Large intestine (tissue), 3 donors: ENCODE data around the gene PRSS3. TPM values are rescaled to one million over a fixed set of nuclear protein-coding genes. Genes with fewer than 3 reads are reported as not detected.
A peak's percentile ranks its signal among the peaks of the same experiment; 100 is the strongest.
"Not testable (repeated sequence)": the region's sequence is repeated elsewhere in the genome, so short reads cannot be mapped to it uniquely, and the experiment has no call there.

Experiments used
- DNase-seq, 2 donors: peaks; one replicate each; pipeline versions ENCODE4 v3.0.0 to v3.0.0-alpha.2; 2013
- H3K27ac ChIP-seq: one replicate; pipeline ENCODE4 v1.5.1; 2013; ENCODE audit warnings: low read length
- H3K27me3 ChIP-seq: 2 replicates; pipeline ENCODE4 v1.6.1; 2013; ENCODE audit warnings: low read length; ENCODE audit not compliant: control insufficient read depth, insufficient read depth
- H3K36me3 ChIP-seq: 2 replicates; pipeline ENCODE4 v1.6.1; 2013; ENCODE audit warnings: low read length; ENCODE audit not compliant: control insufficient read depth, insufficient read depth
- H3K4me1 ChIP-seq: one replicate; pipeline ENCODE4 v1.6.1; 2013; ENCODE audit warnings: low read length; ENCODE audit not compliant: control insufficient read depth, insufficient read depth
- H3K4me3 ChIP-seq: one replicate; pipeline ENCODE4 v1.5.1; 2013; ENCODE audit warnings: low read length
- H3K9me3 ChIP-seq: one replicate; pipeline ENCODE4 v1.6.1; 2013; ENCODE audit warnings: mild to moderate bottlenecking, low read depth, low read length, moderate library complexity; ENCODE audit not compliant: control insufficient read depth
- WGBS: methylation state at CpG from one replicate; pipeline ENCODE4 v1.1.5; 2013; ENCODE audit warnings: low lambda C conversion rate; ENCODE audit not compliant: insufficient coverage; 5-methylcytosine and 5-hydroxymethylcytosine counted together
- polyA plus RNA-seq: library from polyadenylated mRNA; unstranded; fragments of 120-200 nt; gene quantifications from one replicate; pipeline ENCODE4 v1.2.1, GENCODE V29; 2013

Gene PRSS3
- polyA plus RNA-seq, 1 donor, result 97.9 TPM

DNA sequence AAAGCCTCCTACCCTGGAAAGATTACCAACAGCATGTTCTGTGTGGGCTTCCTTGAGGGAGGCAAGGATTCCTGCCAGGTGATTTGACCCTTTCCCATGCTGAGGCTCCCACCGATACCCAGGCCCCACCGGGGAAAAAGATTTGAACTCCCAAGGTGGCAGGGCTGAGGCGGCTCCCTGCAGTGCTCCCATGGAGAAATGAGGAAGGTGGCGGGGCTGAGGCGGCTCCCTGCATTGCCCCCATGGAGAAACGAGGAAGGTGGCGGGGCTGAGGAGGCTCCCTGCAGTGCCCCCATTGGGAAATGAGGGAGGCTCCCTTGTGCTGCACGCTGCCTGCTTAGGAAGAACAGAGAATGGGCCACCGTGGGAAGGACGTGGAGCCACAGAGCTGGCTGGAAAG, 3.2 kb downstream of the PRSS3 start:
- H3K4me3 ChIP-seq, result no peak overlapping the region

DNA sequence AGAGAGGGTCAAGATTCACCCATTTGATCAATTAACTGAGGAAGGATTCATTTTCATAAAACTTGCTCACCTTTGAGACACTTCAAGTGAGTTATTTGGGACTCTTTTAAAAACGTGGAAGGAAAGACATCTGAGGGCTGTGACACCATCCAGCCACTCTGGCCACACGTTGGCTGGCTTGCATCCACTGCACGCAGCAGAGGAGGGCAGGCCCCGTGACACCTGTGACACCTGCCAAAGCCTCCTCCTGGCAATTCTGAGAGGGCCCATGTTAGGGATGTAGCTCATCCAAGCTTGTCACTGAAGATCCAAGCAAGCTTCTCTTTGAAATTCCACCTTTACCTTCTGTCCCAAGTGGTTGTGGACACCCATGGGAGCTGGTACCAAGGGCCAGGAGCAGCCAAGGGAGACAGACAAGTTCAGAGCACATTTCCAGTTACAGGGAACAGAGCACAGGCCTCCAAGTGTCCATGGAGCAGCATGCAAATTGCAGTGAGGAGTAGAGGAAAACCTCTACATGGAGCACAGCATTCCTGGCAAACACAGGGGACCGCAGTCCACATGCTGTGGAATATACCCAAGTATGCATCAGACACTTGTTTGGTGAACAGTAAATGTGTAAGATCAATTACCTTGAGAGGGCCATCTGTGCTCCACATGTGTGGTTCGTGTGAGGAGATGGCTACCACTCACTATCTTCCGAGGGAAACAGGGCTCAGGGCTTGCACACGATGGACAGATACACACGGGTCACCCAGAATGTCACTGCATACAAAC, 4.8 kb downstream of the PRSS3 start:
- 80% methylated on average over 1 of the region's 9 CpGs for WGBS
- no peak for DNase-seq
- H3K27ac ChIP-seq, result no peak overlapping the region
- H3K36me3 ChIP-seq, result peaks cover 23% of the 10 kb centered on the region
- no peaks in the 10 kb centered on the region for H3K27me3 ChIP-seq
- no peaks in the 10 kb centered on the region for H3K9me3 ChIP-seq
- H3K4me3 ChIP-seq, result no peak overlapping the region
- H3K4me1 ChIP-seq, result no peaks in the 10 kb centered on the region

More for the DNA sequence above, 3.2 kb downstream of the PRSS3 start:
- Histone ChIP-seq H3K36me3 (peaks cover 28% of the 10 kb centered on the region), H3K27ac (no peak overlapping the region), H3K27me3 (no peaks in the 10 kb centered on the region), H3K9me3 (no peaks in the 10 kb centered on the region), H3K4me1 (no peaks in the 10 kb centered on the region)
- no CpG with 5 or more reads among the region's 10 CpGs for WGBS
- DNase-seq, result no peak

DNA sequence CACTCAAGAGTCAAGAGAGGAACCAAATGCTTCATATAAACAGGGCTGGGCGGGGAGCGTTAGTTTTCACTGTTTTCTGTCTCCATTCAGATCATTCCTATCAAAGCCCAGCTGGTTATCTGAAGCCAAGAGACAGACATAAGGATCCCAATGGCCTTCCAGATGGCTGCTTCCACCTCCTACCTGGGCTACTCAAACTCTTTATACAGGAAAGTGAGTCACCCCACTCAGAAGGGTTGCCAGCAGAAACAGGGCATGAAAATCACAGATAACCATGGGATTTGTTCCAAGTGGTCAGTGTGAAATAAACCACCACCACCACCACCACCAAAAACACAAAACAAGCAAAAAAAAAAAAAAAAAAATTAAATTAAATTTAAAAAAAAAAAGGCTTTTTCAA, 5.5 kb downstream of the PRSS3 start:
- Histone ChIP-seq H3K9me3 (no peaks in the 10 kb centered on the region), H3K27me3 (no peaks in the 10 kb centered on the region), H3K4me1 (no peaks in the 10 kb centered on the region), H3K27ac (no peak overlapping the region), H3K36me3 (peaks cover 23% of the 10 kb centered on the region), H3K4me3 (no peak overlapping the region)
- WGBS, result no CpG with 5 or more reads among the region's 2 CpGs
- no peak for DNase-seq

DNA sequence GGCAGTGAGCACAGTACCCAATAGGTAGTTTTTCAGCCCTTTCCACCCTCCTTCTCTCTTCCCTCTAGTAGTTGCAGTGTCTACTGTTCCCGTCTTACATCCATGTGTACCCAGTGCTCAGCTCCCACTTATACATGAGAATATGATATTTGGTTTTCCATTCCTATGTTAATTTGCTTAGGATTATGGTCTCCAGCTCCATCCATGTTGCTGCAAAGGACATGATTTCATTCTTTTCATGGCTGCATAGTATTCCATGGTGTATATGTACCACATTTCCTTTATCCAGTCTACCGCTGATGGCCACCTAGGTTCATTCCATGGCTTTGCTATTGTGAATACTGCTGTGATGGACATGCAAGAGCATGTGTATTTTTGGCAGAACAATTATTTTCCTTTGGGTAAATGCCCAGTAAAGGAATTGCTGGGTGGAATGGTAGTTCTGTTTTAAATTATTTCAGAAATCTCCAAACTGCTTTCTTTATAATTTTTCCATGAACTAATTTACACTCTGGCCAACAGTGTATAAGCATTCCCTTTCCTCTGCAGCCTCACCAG, 6.7 kb downstream of the PRSS3 start:
- H3K4me1 ChIP-seq, H3K27me3 ChIP-seq, H3K4me3 ChIP-seq, DNase-seq, H3K27ac ChIP-seq, H3K9me3 ChIP-seq: not testable (repeated sequence)
- WGBS, result 100% methylated on average over 1 of the region's 2 CpGs
- peaks cover 20% of the 10 kb centered on the region for H3K36me3 ChIP-seq

DNA sequence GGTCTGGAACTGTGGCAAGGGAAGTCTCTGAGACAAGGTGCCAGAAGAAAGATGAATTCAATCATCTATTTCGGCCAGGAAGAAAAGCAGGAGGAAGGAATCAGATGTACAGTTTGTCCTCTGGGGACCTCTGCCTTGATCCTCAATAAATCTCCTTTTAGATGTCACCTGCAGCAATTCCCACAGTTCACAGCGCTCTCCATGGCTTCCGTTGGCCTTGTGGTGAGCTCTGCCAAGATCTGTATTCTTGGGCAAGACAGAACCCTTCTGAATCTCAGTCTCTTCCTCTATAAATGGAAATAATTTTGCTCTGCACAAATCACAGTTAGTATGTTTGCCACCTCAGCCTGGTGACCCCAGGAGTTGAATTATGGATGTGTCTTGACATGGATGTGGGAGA, 8.8 kb downstream of the PRSS3 start:
- not testable (repeated sequence) for H3K36me3 ChIP-seq, H3K27me3 ChIP-seq, DNase-seq, H3K9me3 ChIP-seq, H3K4me1 ChIP-seq, H3K4me3 ChIP-seq, H3K27ac ChIP-seq
- WGBS, result 100% methylated on average over 1 of the region's 3 CpGs

DNA sequence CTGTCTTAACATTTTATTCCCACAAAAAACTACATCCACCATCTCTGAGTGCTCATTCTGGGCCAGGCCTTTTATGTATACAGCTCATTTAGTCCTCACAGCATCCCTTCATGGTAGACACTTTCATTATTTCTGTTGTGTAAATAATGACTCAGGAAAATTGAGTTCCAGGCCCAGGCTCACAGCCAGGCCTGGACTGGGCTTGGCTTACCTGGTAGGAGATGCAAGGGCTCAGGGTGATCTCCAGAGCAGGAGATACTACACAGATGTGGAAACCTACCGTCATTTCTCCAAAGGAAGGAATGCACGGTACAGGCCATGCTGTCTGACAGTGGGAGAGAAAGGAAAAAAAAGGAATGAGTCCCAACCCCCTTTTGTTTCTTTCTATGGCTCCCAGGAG, 11.8 kb downstream of the PRSS3 start:
- H3K9me3 ChIP-seq, H3K4me1 ChIP-seq, H3K36me3 ChIP-seq, H3K27ac ChIP-seq, H3K27me3 ChIP-seq, DNase-seq, H3K4me3 ChIP-seq: not testable (repeated sequence)
- WGBS, result no CpG with 5 or more reads among the region's 2 CpGs

DNA sequence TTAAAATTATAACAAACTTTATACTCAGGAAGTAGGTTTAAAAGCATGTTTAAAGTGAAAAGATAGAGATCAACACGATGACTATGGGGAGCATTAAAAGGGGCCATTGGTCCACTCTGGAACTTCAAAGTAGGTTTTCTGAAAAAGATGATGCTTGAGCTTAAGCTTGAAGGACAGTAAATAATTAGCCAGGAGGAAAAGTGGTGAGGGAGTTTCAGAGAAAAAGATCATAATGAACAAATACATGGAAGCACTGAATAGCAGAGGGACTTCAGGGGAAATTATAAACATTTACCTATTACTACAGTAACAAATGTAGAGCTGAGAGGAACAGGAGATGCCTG, 13.6 kb downstream of the PRSS3 start:
- H3K4me3 ChIP-seq, DNase-seq, H3K4me1 ChIP-seq, H3K9me3 ChIP-seq, H3K36me3 ChIP-seq, H3K27me3 ChIP-seq, H3K27ac ChIP-seq: not testable (repeated sequence)
- WGBS, result 31% methylated on average over 1 of the region's 1 CpG

DNA sequence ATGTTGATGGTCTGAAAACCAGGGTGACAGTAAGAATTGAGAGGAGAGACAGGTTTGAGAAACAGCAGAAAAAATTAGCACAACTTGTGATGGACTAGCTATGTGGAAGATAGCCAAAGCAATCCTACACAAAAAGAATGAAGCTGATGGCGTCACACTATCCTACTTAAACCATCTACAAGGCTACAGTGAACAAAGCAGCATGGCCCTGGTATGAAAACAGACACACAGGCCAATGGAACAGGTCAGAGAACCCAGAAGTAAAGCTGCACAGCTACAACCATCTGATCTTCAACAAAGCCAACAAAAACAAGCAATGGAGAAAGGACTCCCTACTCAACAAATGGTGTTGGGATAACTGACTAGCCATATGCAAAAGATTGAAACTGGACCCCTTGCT, 14.1 kb downstream of the PRSS3 start:
- Histone ChIP-seq H3K9me3 (no peaks in the 10 kb centered on the region), H3K36me3 (no peaks in the 10 kb centered on the region), H3K27ac (no peak overlapping the region), H3K4me1 (peaks cover 8% of the 10 kb centered on the region), H3K27me3 (no peaks in the 10 kb centered on the region), H3K4me3 (no peak overlapping the region)
- WGBS, result no CpG with 5 or more reads among the region's 1 CpG
- no peak for DNase-seq

DNA sequence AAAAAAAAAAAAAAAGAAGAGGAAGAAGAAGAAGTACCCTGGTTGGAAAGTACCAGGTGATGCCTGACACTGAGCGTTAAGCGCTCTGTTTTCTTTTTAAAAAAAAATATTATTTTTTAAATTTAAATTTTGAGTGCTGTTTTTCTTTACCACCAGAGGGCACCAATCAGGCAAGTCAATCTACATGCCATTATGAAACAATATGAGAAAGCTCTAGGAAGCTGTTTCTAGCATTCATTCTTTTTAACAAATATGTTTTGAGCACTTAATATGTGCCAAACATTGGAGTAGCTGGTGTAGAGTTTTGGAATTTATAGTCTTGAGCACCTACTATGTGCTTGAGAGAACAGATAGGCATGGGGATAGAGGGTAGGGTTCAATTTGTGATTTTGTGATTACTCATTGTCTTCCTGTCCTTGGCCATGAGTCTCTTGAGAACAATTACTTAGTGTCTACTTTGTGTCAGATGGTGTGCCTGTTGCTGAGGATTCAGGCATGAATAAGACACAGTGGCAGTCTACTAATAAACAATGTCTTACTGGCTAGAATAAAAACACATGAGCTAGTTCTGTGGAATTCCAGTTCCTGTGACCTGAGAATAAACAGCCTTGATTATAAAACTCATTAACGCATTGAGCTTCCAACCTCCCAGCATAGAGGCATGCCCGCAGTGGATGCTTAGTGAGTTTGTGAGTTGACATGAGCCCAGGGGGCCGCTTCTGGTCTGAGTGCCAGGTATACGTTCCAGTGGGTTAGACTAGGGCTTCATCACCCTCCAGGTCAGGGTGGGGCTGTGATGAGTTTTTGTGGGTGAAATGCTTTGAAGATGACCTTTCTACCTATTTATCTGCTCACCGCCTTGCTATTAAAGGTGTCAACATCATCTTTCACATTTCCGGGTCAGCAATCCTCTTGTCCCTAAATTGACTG, 18.6 kb downstream of the PRSS3 start:
- Histone ChIP-seq H3K9me3 (no peaks in the 10 kb centered on the region), H3K4me1 (peaks cover 23% of the 10 kb centered on the region), H3K27ac (peak overlapping the region; percentile 99), H3K27me3 (no peaks in the 10 kb centered on the region), H3K4me3 (no peak overlapping the region), H3K36me3 (no peaks in the 10 kb centered on the region)
- 80% methylated on average over 1 of the region's 8 CpGs for WGBS
- peak; percentile 56 to 79 for DNase-seq

DNA sequence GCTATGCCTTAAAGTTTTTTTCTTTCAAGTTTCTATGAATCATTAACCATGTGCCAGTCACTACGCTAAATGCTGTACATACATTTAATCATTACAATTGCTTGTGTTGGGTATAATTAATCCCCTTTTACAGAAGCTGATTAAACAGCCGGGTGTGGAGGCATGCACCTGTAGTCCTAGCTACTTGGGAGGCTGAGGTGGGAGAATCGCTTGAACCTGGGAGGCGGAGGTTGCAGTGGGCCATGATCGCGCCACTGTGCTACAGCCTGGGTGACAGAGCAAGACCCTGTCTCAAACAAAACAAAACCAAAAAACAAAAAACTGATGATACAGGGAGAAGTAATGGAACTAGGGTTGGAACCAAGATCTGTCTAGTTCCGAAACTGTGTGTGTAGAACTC, 20.4 kb downstream of the PRSS3 start:
- DNase-seq, result peak in 1 of 2 donors; percentile 21
- H3K9me3 ChIP-seq, result no peaks in the 10 kb centered on the region
- H3K27me3 ChIP-seq, result no peaks in the 10 kb centered on the region
- no peaks in the 10 kb centered on the region for H3K36me3 ChIP-seq
- H3K4me3 ChIP-seq, result no peak overlapping the region
- no CpG with 5 or more reads among the region's 7 CpGs for WGBS
- peak overlapping the region; percentile 99 for H3K27ac ChIP-seq
- H3K4me1 ChIP-seq, result peaks cover 27% of the 10 kb centered on the region
